Fibroblast of the aortic adventitia (primary cell): ENCODE data around the gene BIN2. TPM values are rescaled to one million over a fixed set of nuclear protein-coding genes. Genes with fewer than 3 reads are reported as not detected.
A peak's percentile ranks its signal among the peaks of the same experiment; 100 is the strongest.

Experiments used
- DNase-seq: peaks from one replicate; pipeline ENCODE4 v3.0.0-alpha.2; 2010; ENCODE audit warnings: low read depth
- H3K4me3 ChIP-seq: 2 replicates; pipeline ENCODE4 v1.5.1; 2011; ENCODE audit warnings: low read depth, mild to moderate bottlenecking, control low read depth, low read length, moderate library complexity
- CTCF ChIP-seq: IDR thresholded peaks from 2 replicates; pipeline ENCODE4 v1.5.1; 2011; ENCODE audit warnings: mild to moderate bottlenecking, low read length, control low read depth, inconsistent platforms; ENCODE audit not compliant: insufficient read depth
- total RNA-seq: library from RNA; depleted of rRNA; stranded (reverse); fragments of >200 nt; gene quantifications from 2 replicates; pipeline ENCODE4 v1.2.3, GENCODE V29; 2012; ENCODE audit warnings: low replicate concordance

The BIN2 gene
- total RNA-seq, 1 donor, result under 0.01 TPM

DNA sequence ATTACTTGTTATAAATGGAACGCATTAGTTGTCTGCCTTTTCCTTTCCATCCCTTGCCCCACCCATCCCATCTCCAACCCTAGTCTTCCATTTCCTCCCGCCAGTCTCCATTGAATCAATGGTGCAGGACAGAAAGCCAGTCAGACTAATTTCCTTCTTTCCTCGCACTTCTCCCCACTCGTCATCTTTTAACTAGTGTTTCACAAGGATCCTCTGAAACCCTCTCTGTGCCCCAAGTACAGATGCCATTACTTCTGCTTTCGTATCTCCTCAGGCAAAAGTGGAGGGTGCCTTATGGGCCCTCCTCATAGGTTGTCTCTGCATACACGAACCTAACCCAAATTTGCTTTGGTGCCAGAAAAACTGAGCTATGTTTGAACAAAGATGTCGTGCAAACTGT lies 81.1 kb downstream of the BIN2 start:
- TF ChIP-seq CTCF, result no peak
- DNase-seq, result no peak

DNA sequence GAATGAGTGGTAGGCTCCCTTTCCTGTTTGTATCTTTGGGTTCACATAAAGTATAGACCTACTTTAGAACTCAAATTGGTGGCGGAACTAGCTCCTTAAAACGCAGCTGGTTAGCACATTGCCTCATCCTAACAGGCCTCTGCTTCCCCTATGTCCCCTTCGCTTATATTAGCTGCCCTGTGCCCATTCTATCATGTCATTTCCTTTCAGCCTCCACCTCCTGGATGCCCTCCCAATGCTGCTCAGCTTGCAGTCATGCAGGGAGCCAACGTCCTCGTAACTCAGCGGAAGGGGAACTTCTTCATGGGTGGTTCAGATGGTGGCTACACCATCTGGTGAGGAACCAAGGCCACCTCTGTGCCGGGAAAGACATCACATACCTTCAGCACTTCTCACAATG lies 81.9 kb downstream of the BIN2 start:
- no peak for TF ChIP-seq CTCF
- no peak for DNase-seq
- H3K4me3 ChIP-seq, result no peak overlapping the region

More for the DNA sequence above, 81.1 kb downstream of the BIN2 start:
- no peak overlapping the region for H3K4me3 ChIP-seq

DNA sequence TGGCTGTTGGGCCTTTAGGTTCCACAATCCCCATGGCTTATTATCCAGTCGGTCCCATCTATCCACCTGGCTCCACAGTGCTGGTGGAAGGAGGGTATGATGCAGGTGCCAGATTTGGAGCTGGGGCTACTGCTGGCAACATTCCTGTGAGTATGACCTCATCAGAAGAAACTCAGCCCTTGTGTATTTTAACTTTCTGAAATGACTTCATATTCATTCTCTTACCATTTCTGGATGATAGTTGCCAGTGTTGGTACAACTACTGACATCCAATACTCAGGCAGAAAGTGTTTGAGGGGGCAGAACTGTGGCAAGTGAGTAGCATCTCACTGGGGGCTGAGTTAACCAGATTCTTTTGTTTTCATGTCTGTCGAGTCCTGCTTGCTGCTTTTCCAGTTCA lies 83.0 kb downstream of the BIN2 start:
- DNase-seq, result peak; percentile 36
- TF ChIP-seq CTCF, result no peak
- no peak overlapping the region for H3K4me3 ChIP-seq

- peak within 1 kb of the TSS; percentile 100 for H3K4me3 ChIP-seq
- peak; percentile 47 for TF ChIP-seq CTCF
- peak; percentile 94 for DNase-seq
Measured at GRCh38 chr12:51238510-51239334, 85.3 kb downstream of the BIN2 start, which contains the start of gene DAZAP2. TSS of gene DAZAP2 (plus strand) at chr12:51238826. CDS start at chr12:51238908, 82 bp downstream.

GRCh38 chr12:51238037-51238509 lies 85.9 kb downstream of the BIN2 start:
- no peak for DNase-seq
- H3K4me3 ChIP-seq, result peak overlapping the region; percentile 80
- TF ChIP-seq CTCF, result no peak

DNA sequence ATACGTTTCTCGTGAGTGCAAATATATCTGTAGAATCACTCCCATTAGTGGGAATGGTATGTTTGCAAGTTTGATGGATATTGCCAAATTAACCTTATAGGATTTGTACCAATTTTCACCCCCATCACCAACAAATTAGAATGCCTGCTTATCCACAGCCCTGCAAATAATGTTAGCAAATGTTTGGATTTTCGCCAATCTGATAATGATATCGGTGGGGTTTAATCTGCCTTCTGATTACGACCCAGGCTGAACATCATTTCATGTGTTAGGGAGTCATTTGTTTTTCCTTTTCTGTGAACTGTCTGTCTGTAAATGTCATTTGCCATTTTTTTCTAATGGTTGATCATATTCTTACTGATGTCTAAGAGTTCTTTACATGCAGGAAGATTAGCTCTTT lies 89.4 kb downstream of the BIN2 start:
- no peak overlapping the region for H3K4me3 ChIP-seq
- no peak for TF ChIP-seq CTCF
- no peak for DNase-seq
